GM18868 (cell line): ENCODE data around the gene MKNK1.

Experiments
- ATAC-seq: cut with Tn5 transposase; IDR thresholded peaks from one replicate; pipeline ENCODE4 v1.9.1; 2021; ENCODE audit warnings: mild to moderate bottlenecking, moderate library complexity; ENCODE audit not compliant: unreplicated experiment

Gene MKNK1

DNA sequence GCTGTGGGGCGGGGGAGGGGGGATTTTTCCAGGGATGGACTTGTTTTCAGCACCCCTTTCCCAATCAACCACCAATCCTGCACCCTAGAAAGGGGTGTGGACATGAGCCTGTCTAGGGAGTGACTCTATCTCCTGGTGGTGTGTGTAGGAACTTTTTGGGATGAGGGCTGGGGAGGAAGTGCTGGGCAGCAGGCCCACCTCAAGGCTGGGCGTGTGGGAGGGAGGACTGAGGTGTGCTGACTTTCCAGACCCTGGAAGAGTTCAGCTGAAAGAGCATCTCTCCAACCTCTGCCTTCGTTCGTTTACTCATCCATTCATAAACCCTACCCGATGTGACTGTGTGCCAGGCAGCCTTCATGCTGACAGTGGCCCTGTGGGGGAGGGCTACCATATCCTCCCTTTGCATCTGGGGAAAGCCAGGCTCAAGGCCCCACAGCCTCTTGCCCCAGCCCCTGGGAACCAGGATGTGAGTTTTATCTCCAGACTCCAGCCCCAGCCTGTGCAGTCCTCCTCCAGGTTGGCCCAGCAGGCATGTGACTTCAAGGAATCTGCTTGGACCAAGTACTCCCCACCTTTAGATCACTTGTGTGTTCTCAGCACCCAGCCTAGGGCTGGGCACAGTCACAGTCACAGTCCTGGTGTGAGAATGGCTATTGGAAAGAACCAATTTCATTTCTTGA lies 59.4 kb downstream of the MKNK1 start:
- no peak for ATAC-seq

GRCh38 chr1:46543761-46544560 lies 60.1 kb downstream of the MKNK1 start:
- no peak for ATAC-seq

GRCh38 chr1:46543382-46543760 lies 60.7 kb downstream of the MKNK1 start:
- no peak for ATAC-seq

DNA sequence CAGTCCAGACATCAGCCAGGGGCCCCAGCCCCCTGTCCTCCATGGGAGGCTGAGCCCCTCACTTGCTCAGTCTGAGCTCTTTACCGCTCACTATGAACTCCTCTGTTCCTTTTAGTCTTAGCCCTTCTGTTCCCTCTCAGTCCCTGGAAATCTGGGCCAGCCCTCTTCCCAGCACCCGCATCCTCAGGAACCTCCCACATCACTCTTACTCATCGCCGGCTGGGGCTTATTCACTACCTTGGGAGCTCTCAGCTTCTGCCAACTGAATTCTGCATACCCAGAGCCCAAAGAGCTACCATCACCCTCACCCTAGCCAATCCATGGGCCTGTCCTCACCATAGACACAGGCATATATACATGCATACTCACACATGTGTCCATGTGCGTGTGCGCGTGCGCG lies 64.1 kb downstream of the MKNK1 start:
- no peak for ATAC-seq

GRCh38 chr1:46538147-46538546 lies 65.9 kb downstream of the MKNK1 start:
- ATAC-seq, result no peak

- ATAC-seq, result no peak
Observed at GRCh38 chr1:46537651-46538050, 66.4 kb downstream of the MKNK1 start.

DNA sequence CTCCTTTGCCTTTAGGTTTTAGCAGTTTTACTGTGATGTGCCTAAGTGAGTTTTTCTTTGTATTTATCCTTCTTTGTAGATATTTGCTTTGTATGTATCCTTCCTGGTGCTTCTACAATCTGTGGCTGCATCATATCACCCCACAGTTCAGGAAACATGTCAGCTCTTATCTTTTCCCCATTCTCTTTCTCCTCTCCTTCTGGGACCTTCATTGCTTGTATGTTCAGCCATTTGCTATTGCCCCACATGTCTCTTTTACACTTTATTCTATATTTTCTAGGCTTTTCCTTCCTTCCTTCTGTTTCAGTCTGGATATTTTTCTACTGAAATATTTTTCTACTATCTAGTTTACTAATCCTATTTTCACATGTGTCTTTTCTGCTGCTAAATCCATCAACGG lies 67.5 kb downstream of the MKNK1 start:
- ATAC-seq, result no peak

- no peak for ATAC-seq
Observed at GRCh38 chr1:46535063-46535462, 69.0 kb downstream of the MKNK1 start.

DNA sequence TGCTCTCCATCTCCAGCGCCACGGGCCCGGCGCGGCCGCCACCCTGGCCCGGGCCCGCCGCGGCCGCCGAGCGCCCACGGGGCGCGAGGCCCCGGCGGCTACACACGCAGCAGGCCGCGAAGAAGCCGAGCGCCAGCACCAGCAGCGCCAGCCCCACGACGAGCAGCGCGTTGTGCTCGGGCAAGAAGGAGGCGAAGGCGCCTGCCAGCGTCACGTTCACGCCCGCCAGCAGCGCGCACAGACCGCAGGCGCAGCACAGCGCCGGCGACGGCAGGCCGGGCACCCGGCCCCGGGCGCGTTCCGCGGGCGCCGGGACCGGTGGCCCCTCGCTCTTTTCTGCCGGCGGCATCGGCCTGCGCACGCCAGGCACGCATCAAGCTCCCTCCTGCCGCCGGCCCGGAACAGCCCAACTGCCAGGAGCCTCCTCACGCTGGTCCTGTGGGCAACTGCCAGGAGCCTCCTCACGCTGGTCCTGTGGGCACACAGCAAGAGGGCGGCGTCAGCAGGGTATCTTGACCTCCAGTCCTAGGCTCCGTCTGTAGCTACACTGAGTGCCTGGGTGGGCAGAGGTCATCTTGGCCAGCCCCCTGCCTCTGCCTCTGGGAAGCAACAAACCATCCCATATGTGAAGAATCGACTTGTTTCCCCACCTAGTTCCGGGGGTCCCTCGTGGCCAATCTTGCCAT lies 70.7 kb downstream of the MKNK1 start:
- peak; percentile 27 for ATAC-seq

DNA sequence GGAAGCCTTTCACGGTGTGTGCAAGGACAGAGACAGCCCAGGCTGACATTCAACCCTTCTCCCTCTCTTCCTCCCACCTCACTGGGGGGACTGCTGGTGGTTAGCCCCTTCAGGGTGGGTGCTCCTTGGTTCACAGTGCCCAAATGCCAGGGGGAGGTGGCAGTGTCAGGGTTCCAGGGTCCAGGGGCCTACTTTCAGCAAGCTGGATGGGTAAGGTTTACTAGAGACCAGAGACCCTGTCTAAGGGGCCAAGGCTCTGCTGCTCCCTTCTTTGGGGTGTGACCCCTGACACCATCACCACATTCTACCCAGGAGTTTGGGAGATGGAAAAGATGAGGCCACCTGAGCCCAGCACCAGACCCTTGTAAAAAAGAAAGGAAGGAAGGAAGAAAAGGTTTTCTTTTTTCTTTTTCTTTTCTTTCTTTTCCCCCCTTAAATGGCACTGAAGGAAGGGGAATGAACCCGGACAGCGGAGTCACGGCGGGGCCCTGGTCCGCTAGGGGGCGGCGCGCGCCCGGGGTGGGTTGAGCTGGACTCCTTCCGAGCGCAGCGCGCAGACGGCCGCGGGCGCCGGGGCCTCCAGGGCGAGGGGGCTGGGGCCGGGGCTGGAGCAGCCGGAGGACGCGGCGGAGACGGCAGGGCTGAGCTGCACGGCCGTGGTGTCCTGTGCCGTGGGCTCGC lies 71.4 kb downstream of the MKNK1 start:
- peak; percentile 36 for ATAC-seq

GRCh38 chr1:46532095-46532494 lies 72.0 kb downstream of the MKNK1 start:
- ATAC-seq, result no peak

DNA sequence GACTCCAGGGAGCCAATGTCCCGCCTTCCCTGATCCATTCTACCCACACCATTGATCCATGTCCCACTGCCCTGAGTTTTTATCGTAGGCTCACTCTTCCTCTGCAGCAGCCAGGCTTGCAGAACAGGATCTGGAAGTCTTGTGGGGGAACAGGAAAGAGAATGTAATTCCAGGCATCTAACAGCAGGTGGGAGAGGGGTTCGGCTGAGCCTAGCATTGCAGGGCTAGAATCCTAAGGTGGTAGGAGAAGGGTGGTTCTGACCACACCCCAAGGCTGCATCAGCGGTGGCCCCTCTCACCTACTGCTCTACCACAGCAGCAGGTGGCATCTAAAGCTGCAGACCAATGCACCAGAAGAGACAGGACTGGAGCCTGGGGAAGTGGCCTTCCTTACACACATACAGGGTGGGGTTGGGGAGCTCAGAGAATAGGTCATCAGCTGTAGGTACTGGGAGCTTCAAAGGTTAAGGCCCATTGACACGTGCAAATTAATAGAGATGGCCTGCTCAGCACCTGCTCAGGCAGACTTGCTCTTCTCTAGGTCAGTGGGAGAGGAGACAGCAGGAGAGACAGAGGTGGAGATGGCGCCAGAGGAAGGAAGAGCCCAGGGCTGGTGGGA lies 73.2 kb downstream of the MKNK1 start:
- no peak for ATAC-seq

GRCh38 chr1:46530311-46530710 lies 73.8 kb downstream of the MKNK1 start:
- no peak for ATAC-seq

GRCh38 chr1:46529031-46529630 lies 74.9 kb downstream of the MKNK1 start:
- no peak for ATAC-seq

GRCh38 chr1:46528297-46528955 lies 75.6 kb downstream of the MKNK1 start:
- no peak for ATAC-seq

GRCh38 chr1:46527474-46528296 lies 76.4 kb downstream of the MKNK1 start:
- peak; percentile 65 for ATAC-seq

- ATAC-seq, result no peak
Observed at GRCh38 chr1:46526691-46527291, 77.3 kb downstream of the MKNK1 start.

DNA sequence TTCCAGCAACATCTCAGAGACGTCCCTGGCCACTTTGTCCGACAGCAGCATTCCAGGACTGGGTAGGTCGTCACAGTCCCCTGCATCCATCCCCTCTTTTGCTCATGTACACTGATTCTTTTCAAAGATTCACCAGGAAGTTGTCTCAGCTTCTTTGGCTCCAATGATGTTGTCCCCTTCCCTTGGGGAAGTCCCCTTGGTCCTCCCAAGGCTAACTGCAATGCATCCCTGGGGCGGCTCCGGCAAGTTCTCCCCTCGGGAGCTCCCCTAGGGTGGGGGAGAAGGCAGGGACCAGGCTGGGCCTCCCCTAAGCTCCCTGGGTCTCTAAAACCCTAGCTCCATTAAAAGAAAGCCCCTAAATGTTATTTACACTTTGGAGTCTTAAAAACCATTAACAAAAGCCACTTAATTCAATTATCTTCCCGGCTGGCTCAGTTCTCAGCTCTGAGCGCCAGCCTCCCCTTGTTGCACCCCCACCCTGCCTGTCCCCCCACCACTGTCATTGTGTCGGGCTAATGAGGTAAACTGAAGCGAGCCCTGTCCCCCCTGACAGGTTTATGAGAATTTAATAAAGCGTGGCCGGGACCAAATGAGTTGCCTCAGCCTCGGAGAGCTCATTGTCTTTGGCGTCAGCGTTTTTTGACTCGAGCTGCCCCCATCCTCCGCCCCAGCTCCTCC lies 77.9 kb downstream of the MKNK1 start:
- ATAC-seq, result no peak
